NOMO-1 (cell line): ENCODE data around the gene LY6G6F.
"Not testable (repeated sequence)": the region's sequence is repeated elsewhere in the genome, so short reads cannot be mapped to it uniquely, and the experiment has no call there.

Source experiments
- DNase-seq, 2 experiments: peaks; one replicate each; lab custom pipeline; 2025; ENCODE audit not compliant: unreplicated experiment in 2 of 2; lab: John Stamatoyannopoulos, UW

LY6G6F gene

DNA sequence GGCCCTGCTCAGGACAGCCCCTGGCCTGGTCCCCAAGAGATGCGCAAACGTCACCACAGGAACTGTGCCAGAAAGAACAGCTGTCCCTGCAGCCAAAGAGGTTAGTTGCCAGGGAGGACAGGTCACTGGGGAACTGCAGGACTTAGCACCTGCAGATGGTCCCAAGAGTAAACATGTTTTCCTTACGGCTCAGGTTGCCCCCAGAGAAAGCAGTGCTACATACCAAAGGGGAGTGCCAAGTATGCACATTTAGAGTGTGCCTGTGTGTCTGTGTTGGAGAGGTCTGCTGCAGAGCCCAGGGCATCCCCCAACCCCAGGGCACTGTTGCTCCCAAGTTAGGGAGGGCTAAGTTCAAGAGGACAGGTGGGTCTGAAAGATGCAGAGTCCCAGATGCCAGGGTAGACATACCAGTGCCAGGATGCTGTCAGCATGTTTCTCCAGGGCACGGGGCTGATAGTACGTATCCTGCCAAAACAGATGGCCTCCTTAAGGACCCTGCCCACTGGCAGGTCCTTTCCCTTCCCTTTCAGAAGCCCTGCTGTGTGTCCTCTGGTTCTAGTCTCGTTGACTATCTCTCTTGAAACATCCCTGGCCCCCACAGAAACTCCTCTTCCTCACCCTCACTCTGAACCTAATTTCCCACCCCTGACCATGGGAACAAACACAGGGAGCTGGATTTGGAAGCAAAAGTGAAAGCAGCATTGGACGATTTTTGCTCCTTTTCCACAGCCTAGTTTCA is 4.8 kb upstream of the LY6G6F start:
- DNase-seq: no peak

DNA sequence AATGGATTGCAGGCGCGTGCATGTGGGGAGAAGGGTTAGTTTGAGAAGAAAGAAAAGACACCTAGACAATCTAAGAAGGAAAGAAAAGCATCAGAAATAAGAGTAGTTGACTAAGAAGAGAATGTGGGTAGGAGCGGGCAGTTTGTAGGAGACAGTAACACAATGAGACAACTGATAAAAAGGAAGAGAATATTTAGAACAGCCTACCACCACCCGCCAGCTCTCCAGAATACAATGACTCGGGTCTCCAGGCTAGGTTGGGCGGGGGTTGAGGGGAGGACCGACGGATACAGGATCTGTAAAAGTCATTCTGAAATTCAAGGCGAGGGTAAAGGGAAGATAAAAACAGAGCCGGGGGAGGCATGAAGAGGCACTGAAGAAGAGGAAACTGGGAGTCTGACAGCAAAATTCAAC is 4.3 kb upstream of the LY6G6F start:
- no peak for DNase-seq

DNA sequence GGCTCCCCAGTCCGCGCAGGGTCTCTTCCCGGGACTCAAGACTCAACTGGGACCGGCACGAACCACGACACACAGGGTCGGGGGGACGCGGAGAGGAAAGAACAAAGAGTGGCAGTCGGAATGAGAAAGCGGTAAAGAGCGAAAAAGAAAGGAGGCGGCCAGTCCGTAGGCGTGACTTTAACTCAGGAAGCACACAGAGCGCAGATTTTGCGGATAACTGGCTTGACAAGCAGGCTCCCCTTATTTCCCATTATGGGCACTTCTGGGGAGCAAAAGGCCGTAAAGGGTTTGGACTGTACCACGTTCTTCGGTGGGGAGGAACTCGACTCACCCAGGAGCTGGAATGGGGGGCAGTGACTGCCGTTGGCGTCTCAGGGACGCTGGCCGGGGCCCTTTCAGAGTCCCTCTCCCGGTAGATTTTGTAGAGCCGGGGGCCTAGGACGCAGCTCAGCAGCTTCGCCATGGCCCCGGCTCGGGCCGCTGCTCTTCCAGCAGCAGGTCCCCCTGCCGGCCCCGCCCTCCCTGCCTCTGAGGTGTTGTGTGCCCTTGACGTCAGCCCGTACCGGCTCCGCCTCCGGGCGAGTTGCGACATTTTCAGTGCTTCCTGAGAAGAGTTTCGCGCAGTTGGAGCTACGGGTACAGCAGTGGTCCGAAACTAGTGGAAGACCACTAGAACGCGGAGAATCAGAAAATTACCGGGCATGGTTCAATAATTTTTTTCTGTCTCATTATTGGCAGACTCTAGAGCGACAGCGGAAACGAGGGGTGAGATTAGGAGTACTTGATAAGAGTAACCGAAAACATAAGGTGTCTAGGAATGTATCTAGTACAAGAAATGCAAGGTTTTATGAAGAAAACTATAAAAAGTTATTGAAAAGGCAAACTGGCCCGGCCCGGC is 3.6 kb upstream of the LY6G6F start, which contains the start of gene ABHD16A:
ABHD16A (minus strand) TSS at position 506 of the 898 bp plus-strand sequence; CDS start at position 463, 43 bp downstream.
- DNase-seq: peak; percentile 96 to 97

DNA sequence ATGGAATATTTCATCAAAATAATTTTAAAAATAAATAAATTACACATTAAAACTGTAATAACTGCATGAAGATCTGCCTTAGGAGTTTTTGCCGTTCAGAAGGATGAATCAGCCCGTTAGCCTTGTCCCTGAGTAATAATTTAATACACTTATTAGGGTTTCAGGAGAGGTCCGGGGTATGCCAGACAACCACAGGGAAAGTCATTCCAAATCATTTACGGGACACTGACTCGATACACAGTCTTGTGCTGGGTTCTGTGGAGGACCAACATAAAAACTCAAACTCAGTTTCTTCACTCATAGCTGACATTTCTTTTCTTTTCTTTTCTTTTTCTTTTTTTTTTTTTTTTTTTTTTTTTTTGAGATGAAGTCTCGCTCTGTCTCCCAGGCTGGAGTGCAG is 735 bp upstream of the LY6G6F start:
- DNase-seq: no peak

DNA sequence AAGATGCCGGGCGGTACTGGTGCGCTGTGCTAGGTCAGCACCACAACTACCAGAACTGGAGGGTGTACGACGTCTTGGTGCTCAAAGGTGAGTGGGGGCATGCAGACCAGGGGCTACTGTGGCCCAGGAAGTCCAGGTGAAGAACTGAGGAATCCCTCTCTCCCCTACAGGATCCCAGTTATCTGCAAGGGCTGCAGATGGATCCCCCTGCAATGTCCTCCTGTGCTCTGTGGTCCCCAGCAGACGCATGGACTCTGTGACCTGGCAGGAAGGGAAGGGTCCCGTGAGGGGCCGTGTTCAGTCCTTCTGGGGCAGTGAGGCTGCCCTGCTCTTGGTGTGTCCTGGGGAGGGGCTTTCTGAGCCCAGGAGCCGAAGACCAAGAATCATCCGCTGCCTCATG is 1.0 kb downstream of the LY6G6F start:
- DNase-seq: no peak

DNA sequence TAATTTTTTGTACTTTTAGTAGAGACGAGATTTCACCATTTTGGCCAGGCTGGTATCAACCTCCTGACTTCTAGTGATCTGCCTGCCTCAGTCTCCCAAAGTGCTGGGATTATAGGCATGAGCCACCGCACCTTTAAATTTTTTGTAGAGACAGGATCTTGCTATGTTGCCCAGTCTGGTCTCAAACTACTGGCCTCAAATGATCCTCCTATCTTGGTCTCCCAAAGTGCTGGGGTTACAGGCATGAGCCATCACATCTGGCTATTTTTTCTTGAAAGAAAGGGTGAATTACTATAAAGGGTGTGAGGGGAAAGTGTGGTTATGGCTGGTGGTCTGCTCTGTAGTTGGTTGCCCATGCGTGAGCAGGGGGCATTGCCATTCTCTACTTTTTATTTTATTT is 1.6 kb downstream of the LY6G6F start:
- no peak for DNase-seq

DNA sequence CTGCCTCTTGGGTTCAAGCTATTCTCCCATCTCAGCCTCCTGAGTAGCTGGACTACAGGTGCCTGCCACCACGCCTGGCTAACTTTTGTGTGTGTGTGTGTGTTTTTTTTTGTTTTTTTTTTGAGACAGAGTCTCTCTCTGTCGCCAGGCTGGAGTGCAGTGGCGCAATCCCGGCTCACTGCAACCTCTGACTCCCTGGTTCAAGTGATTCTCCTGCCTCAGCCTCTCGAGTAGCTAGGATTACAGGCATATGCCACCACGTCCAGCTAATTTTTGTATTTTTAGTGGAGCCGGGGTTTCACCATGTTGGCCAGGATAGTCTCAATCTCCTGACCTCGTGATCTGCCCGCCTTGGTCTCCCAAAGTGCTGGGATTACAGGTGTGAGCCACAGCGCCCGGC is 2.5 kb downstream of the LY6G6F start:
- DNase-seq: not testable (repeated sequence)

DNA sequence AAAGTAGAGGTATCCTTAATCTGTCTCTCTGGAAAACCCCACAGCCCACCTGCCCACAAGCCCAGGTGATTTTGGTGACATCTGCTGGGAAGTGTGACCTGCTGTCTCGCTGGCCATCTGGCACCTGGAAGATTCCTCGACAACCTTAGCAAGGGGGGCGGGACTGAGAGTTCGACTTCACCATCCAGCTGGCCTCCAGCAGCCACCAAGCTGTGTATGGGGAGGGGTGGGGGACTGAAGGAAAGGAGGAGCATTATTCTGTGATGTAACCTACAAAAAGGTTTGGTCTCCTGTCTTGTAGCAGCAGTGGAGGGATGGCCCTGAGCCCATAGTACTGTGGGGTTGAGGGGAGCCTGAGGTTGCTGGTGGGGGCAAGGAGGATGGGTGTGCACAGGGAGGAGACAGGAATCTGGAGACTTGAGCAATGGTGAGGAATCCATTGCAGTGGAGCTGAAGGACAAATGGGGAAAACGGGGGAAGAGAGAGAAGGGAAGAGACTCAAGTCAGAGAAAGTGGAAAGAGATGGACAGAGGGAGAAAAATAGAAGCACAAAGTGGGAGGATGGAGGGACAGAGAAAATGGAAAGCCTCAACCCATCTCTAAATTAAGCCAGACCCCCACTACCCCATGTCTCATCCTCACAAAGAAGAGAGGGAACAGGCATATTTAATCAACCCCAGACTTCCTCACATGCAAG is 4.0 kb downstream of the LY6G6F start:
- DNase-seq: no peak

DNA sequence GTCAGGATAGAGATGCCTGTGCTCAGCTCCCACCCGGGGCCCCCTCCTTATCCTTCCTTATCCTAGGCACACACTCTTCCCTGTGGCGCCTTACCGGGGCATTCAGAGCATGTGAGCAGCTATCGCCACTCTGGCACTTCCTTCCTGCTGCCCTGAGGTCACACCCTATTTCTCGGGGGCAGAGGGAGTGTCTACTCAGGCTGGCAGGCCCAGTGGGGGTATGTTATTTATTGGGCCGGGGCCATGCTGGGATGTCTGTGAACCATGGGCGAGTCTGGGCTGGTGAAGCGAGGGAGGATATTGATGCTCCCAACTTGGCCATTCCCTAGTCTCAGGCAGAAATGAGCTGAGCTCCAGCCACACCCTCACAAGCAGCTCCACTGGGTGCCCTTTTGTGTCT is 4.6 kb downstream of the LY6G6F start:
- peak; percentile 16 to 24 for DNase-seq

DNA sequence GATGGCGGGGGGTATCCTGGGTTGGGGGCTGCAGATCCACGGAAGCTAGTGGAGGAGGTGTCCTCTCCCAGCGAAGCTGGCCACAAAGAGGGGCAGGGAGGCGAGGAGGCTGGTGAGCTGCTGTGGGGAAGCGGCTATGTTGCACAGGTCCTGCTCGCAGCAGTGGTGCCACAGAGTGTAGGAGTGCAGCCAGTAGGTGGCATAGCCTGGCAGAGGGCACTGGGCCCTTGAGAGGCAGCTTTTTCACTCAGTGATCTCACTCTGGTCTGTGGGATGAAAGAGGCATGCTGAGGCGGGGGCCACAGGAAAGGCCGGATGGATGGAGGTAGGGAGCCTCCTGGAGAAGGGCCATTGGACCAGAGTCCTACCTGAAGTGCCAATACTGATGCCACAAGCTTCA is 5.6 kb downstream of the LY6G6F start:
- DNase-seq: no peak

DNA sequence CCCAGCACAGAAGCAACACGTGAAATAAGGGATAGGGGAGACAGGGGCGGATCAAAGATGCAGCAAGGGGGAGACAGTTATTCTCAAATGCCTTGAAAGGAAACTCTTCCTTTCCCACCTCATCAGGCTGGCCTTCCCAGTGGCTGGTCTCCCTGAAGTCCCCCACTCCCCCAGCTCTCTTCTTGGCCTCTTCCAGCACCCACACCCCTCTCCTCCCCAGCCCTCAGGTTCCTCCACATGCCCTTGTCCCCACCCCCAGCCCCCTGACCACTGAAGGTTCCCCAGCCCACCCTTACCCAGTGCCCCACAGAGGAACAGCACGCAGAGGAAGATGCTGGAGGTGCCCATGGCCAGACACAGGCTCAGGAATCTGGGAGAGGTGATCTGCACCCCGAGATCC is 6.8 kb downstream of the LY6G6F start:
- no peak for DNase-seq

DNA sequence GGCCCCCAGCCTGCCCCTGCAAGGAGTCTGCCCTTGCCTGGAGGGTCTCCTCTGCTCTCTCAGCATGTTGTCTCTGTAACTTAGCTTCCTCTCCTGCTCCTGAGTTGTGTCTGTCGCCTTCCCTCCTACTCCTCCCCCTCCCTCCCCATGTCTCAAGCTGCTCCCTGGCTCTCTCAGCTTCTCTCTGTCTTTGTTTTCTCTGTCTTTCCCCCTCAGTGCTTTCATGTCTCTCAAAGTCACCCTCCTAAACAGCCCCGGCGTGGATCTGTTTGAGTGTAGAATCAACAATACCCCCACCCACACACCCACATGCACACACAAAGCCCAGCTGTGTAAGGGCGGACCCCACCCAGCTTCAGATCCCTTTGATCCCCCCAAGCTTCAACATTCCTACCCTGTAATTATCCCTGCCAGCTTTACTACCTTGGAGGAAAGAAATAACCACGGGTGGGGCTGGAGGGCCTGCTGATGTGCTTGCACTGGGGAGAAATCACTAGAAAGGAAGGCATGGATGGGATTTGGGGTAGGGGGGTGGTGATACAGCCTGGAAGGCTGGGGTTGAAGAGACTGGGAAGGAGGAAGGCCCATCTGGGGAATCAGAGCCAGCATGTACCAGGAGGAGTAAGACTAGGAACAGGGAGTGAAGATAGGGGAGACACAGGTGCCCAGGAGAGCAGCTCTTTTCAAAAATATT is 7.5 kb downstream of the LY6G6F start:
- DNase-seq: no peak

DNA sequence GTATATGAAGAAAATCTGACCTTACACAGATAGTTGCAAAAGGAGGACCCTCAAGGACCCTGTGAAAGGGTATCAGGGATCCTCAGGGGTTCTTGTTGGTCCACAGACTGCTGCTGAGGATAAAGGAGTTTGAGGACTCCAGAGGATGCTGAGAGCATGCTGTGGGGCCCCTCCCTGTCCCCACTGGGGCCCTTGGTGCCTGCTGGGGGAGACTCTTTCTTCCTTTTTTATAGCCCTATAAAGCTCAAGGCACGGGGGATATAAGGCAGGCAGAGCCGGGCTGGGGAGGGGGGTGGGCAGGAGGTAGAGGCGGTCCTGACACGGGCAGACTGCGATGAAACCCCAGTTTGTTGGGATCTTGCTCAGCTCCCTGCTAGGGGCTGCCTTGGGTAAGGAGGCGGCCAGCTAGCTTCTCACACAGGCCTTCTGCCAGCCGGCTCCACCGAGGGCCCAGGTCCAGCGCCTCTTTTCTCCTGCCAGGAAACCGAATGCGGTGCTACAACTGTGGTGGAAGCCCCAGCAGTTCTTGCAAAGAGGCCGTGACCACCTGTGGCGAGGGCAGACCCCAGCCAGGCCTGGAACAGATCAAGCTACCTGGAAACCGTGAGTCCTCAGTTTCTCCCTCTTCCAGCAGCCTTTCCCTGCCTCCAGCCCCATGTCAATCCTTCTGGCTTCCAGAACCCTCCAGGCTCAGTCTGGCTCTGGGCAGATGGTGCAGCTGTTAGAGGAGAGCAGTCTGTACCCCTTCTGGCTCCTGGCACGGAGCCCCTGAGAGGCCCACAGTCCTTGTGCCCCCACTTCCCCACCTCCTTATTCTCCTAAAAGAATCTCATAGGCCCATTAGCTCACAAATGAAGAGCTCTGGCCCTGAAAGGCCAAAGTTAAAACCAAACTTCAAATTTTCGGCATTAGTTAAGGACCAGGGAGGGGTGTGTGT is 8.6 kb downstream of the LY6G6F start, which contains the start of gene LY6G6D:
LY6G6D (plus strand) TSS at position 327 of the 937 bp plus-strand sequence; CDS start at position 335, 8 bp downstream.
- no peak for DNase-seq

DNA sequence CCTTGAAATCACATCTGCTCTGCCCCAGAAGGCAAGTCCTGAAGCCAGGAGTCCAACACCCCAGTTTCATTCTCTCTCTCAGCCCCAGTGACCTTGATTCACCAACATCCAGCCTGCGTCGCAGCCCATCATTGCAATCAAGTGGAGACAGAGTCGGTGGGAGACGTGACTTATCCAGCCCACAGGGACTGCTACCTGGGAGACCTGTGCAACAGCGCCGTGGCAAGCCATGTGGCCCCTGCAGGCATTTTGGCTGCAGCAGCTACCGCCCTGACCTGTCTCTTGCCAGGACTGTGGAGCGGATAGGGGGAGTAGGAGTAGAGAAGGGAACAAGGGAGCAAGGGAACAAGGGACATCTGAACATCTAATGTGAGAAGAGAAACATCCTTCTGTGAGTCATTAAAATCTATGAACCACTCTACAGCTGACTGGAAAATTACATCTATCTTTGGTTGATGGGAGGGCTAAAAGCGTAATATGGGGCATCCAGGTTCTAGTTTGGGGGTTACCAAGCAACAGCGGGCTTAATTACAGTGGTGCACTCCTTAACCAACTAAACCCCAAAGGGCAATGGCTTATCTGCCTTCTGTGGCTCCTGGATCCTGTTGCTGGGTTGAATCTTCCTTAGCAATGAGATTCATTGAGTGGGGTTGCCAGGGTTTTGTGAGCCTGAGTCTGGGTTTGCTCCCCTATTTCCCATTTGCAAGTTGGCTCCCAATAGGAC is 11.0 kb downstream of the LY6G6F start:
- no peak for DNase-seq

DNA sequence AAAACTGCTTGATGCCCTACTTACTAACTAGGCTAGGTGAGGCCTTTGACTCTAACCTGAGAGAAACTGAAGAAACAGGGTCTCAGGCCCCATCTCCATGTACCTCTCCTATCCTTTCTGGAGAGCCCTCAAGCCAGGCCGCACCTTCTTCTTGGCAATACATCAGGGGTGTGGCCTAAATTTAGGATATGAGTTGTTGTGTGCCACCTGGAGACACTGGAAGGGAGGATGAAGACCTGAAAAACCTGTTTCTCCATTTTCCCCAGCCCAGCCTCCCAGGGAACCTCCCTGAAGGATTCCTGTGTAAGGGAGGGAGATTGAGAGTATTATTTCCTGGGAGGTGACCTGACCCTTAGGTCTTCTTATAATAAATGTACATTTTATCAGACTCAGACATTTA is 11.6 kb downstream of the LY6G6F start:
- no peak for DNase-seq

DNA sequence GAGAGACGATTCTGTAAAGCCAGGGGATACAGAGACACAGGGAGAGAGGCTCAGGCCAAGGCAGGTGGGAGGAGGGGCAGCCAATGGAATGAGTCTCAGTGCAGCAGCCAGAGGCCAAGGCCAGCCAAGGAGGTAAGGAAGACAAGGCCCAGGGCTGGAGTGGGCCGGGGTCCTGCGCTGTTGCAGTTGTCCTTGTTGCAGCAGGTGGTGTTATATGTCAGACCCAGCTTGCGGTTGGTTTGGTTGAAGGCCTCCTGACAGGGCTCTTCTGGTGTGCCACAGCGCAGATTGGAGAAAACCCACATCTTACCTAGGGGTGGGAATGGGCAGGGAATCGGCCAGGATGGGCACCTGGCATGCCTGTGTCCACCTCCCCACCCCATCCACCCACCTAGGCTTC is 12.3 kb downstream of the LY6G6F start:
- DNase-seq: no peak

DNA sequence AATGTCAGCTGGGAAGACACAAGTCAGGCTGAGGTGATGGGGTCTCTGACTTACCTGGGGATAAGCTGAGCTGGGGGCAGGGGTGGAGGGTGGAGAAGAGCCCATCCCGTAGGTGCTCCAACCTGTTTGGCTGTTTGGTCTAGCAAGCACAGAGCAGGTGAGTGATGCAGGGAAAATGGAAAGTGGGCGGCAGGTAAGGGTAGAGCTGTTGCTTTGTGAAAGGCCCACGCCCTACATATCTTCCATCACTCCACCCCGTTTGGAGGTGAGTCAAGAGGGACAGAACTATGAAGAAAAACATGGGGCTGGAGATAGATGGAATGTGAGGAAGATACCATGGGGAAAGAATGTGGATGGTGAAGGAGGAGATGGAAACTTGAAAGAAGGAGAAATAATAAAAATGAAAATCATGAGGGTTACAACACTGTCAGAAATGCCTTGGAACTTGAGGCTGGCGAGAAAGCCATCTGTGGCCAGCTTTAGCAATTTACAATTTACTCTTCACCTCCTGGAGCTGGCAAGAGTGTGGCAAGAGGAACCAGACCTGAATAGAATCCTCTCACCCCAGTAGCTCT is 13.6 kb downstream of the LY6G6F start:
- no peak for DNase-seq

DNA sequence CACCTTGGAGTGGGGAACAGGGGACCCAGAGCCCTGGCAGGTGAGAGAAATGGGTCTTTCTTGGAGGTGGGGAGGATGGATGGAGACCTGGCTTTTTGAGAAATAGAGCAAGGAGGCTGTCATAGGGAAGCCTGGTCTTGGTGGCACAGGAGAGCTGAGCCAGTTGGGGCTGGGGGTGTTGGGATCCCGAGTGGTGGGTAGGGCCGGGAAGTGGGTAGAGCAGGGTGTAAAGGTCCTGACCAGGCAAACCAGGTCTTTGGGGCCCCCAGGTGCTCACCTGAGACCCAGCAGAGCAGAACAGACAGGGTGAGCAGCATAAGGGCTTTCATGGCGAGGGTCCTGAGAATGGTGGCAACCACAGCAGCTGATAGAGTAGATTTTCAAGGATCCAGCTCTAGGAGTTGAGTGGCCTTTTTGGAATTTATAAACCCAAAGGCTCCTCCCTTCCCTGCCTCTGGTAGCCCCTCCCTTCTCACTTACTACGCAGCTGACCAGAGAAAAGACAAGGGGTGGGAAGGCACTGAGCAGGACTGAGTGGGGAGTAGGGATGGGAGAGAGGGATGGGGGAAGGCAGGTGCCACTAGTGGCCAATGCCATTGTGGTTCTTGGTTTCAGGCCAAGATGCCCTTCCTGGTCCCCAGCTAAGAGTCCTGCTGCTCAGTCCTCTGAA is 14.8 kb downstream of the LY6G6F start, which contains the start of gene LY6G6C:
LY6G6C (minus strand) TSS at position 396 of the 670 bp plus-strand sequence; CDS start at position 329, 67 bp downstream.
- no peak for DNase-seq
